ENCODE data around the gene PLEKHO2.

Gene PLEKHO2

DNA sequence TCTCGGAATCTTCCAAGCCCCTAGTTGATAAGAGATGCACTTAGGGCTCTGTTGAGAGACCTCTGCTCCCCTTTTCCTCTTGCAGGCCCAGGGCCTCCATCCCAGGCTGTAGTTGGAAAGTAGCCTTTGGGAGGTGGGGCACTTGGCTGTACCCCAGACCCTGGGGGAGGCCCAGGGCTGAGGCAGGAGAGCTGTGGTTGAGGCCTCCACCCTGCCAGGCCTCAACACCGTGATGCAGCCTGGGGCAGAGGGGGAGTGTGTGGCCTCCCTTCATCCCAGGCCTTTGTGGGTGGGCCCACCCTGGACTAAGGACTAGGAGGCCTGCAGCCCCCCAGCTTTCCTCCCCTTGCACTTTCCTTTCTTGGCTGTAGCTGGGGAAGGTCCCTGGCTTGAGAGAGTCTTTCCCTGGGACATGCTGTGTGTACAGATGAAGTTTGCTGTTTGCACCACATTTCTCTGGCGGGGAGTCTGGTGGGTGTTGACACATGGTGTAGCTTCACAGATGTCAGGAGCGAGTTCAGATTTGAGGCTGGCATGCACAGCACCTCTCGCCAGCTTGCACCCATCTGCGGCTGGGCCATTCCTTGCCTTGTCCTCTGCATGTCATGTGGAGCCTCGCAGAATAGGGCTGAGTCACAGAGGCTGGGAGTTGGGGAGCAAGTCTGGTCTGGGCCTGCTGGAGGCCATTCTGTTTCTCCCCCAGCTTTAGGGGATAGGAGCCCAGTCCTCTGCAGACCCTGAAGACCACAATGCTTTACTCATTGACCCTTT lies 13.7 kb downstream of the PLEKHO2 start:
- peak in 12 of 58 donors; percentile 16 to 41 (median 25) for DNase-seq

DNA sequence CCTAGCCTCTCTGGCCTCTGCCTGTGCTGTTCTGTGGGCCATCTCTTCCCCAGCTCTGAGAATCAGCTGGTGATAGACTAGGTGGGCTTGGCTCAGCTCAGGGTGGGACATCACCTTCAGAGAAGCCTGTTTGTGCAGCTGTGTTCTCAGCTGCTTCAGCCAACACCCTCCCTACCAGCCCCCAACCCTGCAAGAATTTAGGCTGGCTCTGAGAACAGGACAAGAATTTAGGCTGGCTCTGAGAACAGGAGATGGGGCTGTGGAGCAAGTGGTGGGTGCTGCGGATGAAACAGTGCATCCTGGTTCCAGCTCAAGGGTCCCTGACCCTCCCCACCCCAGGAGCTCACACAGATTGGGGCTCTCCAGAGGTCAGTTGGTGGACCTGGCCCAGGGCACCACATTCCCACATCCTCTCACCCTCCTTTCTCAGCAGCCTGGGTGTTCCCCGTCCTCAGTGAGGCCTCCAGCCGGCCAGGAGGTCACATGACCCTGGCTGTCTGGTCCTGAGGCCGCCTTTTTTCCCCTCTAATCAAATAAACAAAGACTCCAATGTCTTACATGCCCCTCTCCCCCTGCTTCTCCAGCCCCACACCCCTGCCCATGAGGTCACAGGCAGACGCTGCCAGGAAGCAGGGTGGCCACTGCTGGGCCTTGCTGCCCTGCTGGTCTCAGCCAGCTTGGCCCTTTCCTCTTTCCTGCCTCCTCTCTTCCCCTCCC lies 14.9 kb downstream of the PLEKHO2 start:
- DNase-seq = peak in 57 of 58 donors; percentile 22 to 96 (median 88)

DNA sequence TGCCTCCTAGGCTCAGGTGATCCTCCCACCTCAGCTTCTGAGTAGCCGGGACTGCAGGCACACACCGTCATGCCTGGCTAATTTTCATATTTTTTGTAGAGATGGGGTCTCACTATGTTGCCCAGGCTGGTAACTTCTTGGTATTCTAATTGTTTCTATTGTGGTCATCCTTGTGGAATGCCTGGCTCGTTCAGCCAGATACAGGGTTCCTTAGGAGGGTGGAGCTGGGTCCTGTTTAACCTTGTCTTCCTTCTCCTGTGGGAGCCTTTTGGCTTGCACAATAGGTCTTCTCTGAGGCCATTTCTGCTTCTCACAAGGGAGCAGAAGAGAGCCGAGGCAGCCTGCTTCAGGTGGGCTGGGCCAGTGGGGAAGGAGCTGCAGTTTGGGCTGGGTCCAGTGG lies 15.7 kb downstream of the PLEKHO2 start:
- DNase-seq = no peak

DNA sequence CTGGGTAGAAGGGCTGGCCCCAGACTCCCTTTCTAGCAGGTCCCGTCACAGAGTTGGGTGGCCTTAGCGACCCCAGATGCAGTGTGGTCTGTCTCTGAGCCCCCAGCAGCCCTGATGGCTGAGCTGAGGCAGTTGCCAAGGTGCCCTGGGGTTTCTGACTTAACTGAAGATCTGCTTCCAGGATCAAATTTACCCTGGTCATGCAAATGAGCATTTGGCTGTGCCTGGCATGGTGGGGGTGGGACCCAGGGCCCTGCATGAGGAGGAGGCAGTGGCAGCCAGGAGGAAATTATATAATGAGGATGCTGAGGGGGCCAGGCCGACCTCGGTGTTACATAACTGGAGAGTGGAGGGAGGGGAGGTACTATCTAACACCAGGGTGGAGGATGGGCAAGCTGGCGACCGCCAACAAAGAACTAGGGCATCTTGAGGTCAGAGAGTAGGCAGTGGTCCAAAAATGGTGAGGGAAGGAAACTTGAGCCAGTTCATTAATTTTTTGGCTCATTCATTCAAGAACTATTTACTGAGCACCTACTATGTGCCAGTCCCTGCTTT lies 16.4 kb downstream of the PLEKHO2 start:
- DNase-seq = peak in 26 of 58 donors; percentile 12 to 75 (median 40)

DNA sequence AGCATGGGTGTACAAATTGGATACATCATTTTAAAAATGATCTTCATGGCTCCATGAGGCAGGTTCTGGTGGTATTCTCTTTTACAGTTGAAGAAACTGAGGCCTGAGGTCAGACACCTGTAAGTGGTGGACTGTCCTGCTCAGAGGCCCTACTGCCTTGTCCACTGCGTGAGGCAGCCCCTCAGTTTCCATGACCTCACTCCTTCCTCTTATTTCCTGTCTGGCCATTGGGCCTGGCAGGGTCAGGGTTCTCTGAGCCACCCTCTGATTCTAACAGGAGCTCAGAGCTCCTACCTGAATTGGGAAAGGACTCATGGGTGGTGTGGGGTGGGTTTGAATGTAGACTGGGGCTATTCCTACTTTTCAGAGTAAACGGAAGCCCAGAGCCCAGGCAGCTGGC lies 17.5 kb downstream of the PLEKHO2 start:
- DNase-seq = no peak

DNA sequence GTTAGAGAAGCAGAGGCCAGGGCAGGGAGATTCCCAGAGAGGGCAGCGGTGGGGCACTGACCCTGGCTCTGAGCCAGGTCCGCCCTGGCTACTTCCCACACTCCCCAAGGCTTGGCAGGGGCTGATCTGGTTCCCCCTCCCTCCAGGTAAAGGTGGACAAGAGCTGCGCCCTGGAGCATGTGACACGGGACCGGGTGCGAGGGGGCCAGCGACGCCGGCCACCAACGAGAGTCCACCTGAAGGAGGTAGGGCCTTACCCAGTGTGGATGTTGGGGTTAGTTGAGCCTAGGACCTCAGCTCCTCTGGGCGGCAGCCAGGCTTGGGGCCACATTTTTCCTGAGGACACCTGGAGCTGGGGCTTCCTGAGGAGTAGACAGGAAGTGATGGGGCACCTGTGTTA lies 19.6 kb downstream of the PLEKHO2 start:
- DNase-seq = no peak

DNA sequence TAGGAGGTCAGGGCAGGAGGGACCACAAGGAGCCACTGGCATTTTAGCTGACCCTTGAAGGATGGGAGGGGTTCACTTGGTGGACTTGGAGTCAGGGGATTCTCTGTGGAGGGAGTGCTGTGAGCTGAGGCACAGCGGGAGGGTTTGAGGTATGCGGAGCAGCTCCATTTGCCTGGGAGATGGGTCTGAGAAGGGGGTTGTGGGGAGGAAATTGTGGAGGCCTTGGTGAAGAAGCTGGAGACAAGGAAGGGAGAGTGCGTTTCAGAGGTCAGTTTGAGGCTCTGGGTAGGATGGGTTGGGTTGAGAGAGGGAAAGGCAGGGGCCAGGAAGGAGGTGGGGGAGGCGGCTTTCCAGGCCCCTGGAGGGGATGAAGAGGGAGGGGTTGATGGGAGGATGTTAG lies 20.2 kb downstream of the PLEKHO2 start:
- no peak for DNase-seq

DNA sequence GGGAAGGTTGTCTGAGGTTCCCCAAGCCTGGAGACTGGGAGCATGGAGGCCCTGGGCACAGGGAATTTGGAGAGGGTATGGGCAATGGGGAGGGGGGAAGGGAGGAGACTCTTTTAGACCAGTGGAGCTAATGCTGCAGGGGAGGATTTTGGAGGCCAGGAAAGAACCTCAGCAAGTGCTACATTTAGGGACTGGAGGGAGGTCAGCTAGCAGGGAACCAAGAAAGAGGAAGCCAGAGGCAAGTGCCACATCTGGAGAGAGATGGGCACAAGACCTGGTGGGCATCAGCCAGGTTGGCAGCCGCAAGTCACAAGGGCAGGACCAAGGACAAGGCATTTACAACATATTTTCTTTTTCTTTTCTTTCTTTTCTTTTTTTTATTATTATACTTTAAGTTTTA lies 20.7 kb downstream of the PLEKHO2 start:
- no peak for DNase-seq

DNA sequence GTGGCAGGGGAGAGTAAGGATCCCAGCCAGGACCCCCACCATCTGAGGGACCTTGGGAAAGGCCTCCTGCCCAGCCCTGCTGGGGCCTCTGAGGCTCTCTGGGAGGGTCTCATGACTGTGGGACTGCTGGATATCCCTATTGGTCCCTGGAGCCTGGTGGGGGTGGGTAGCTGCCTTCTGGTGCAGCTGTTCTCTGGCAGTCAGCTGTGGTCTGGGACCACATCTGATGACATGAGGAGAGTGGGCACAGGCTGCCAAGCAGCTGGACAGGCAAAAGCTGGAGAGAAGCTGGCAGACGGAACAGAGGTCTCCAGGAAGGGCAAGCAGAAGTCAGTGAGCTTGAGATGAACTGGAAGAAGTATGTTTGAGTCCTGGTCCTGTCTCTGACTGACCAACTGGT lies 22.4 kb downstream of the PLEKHO2 start:
- DNase-seq = peak in 1 of 58 donors; percentile 26

DNA sequence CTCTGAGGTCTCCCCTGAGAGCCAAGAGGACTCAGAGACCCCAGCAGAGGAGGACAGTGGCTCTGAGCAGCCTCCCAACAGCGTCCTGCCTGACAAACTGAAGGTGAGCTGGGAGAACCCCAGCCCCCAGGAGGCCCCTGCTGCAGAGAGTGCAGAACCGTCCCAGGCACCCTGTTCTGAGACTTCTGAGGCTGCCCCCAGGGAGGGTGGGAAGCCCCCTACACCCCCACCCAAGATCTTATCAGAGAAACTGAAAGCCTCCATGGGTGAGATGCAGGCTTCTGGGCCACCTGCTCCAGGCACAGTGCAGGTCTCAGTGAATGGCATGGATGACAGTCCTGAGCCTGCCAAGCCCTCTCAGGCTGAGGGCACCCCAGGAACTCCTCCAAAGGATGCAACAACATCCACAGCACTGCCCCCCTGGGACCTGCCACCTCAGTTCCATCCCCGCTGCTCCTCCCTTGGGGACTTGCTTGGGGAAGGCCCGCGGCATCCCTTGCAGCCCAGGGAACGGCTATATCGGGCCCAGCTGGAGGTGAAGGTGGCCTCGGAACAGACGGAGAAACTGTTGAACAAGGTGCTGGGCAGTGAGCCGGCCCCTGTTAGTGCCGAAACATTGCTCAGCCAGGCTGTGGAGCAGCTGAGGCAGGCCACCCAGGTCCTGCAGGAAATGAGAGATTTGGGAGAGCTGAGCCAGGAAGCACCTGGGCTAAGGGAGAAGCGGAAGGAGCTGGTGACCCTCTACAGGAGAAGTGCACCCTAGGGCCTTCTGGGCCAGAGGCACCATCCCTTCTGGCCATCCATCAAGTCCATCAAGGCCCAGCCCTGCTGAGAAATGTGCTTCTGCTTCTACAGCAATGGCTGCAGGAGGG lies 23.6 kb downstream of the PLEKHO2 start:
- DNase-seq = no peak

DNA sequence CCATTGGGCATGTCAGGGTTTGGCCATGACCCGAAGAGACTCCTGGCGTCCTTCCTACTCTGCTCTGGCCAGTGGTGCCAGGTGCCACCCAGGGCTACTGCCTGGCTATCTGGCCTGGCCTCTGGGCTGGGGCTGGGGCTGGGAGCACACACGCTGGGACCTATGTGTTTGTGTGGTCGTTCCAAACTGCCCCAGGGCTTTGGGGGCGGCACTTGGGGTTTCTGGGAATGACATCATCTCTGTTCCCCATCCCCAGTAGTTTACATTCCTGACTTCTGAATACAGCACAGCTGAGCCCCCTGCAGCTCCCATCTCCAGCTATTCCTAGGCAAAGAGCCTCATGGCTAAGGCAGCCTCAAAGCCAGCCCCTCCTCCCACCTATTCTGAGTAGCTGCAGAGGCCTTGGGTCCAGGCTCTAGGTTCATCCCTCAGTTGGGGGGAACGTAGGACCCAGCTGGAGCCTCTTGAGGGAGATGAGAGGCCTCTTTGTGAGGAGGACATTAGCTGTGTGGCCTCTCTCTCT lies 24.3 kb downstream of the PLEKHO2 start:
- DNase-seq = peak in 19 of 58 donors; percentile 17 to 57 (median 36)

DNA sequence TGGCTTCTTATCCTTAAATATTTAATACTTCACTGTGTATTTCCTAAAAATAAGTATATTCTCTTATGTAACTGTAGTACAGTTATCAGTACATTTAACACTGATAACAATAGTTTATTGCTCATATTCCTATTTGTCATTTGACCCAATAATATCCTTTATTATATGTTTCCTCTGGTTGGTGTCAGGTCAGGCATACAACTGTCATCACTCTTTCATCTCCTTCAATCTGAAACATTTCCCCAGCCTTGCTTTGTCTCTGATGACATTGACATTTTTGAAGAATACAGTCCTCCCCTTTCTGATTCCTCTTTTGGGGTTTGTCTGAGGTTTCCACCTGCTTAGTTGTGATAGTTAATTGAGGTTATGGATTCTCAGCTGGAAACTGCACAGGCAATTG lies 27.8 kb downstream of the PLEKHO2 start:
- DNase-seq = no peak

DNA sequence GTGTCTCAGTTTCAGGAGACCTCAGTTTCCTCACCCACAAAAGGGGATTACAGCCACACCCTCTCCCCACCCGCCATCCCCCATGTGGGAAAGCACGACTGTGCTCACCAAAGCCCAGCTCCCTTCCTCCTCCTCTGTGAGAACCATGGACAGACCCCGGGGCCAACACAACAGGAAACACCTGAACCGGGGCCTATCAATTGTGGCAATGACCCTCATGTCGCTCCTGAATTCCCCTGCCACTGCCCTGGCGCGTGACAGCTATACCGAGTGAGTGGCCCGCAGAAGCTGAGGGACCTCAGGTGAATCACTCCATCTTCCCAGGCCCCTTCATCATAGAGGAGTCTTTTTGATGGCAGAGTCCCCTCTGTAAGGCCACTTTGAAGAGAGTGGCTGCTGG lies 28.6 kb downstream of the PLEKHO2 start:
- DNase-seq = no peak

DNA sequence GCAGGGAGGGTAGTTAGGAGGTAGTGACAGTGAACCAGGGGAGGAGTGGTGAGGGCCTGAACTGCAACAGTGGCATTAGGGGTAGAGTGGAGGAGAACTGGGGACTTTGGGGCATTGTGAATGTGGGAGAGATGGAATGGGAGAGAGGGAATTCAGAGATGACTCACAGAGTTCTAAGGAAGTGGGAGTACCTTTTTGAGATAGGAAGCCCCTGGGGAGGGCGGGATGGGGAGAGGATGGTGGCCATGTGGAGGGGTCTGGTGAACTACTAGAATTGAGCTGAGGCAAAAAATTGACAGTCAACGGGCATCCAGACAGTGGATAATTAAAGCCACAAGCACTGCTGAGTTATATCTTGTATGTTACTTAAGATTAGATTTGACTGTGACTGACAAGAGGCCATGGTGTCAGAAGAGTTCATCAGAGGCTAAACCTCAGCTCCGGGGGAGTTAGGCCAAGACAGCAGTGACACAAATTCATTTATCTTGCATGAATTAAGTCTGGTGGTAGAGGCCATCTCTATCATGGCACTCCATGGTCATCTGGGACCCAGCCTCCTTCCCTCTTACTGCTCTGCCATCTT lies 34.0 kb downstream of the PLEKHO2 start:
- no peak for DNase-seq

DNA sequence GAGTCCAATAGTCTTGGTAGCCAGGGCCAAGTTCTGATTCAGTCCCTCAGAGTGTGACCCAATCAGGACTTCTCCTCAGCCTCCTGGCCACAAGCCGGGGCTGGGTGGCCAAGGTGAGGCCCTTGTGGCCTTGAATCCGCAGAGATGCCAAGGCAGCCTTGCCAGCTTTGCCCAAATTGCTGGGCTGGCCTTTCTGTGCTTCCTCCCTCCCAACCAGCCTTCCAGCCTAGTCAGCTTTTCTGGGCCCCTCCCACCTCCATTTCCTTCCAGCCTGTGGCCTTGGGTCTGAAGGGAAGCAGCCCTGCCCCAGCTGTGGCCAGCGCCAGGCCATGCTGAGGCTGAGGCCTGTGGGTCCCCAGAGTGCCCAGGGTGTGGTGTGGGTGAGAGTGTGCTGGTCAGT lies 35.7 kb downstream of the PLEKHO2 start:
- peak in 44 of 58 donors; percentile 19 to 77 (median 48) for DNase-seq

DNA sequence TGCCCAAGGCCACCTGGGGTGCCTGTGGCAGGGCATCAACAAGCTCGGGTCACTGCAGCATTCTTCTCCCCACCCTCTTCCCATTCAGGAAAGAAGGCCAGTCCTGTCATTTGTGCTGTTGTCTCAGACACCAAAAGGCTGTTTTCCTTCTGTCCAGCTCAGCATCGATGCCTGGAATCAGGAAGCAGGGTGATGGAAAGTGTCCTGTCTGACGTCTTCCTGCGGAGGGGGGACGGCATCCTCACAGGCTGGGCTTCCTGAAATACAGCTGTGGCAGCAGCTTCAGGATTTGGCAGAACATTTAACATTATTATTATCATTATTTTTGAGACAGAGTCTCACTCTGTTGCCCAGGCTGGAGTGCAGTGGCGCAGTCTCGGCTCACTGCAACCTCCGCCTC lies 37.0 kb downstream of the PLEKHO2 start:
- no peak for DNase-seq

DNA sequence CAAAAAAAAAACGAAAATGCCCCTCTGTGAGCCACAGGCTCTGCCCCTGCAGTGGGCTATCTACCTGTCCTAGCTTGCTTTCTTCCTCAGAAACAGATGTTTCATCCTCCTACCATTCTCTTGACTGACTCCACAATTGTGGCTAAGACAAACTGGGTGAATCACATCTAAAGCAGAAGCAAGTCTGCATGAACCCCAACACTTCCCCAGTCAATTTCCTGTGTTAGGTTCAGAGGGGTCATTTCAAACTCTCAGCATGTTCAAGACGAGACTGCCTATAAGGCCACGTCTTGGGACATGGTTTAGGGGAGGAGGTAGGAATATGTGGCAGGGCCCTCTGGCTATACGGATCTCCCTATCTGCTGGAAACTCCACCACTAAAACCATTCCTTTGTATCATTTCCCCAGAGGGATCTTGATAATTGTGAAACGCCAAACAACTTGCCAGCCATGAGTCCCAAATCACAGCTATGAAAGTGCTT lies 41.4 kb downstream of the PLEKHO2 start:
- DNase-seq = no peak

DNA sequence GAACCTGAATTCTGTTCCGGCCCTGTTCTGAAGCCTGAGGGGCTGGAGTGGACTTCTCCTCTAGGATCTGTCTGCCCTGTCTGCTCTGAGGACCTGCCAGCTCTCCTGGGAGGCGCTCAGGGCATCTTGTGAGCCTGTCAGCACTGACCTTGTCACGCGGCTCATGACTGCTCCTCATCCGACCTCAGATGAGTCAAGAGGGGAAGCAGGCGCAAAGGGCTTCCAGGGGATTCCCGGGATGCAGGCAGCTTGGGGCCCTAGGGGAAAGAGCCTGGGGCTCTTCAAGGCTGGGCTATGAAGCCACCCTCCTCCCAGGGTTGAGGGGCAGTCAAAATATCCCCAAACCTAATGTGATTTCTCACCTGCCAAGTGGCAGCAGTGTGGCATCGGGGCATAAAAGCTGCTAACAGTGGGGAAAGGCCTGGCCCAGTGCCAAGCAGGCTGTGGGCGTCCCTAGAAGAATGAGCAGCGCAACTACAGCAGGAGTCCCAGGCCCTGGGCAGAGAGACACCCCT lies 42.3 kb downstream of the PLEKHO2 start:
- peak in 21 of 58 donors; percentile 8 to 63 (median 27) for DNase-seq

DNA sequence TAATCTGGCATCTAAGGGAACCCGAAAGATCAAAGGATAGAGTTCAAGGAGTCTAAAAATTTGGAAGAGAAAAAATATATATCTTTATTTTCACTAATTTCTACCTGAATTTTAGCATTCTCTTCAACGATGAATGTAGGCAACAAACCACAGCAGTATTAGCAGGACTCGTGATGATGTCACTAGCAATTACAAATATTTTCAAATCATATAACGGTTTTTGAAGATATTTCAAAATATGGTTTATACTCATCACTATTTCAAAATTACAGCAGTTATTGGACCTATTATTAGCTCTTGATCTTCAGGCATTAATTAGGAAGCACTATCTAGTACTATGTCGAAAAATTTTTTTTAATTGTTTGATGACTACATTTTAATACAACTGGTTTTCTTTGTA lies 43.0 kb downstream of the PLEKHO2 start:
- DNase-seq = no peak

DNA sequence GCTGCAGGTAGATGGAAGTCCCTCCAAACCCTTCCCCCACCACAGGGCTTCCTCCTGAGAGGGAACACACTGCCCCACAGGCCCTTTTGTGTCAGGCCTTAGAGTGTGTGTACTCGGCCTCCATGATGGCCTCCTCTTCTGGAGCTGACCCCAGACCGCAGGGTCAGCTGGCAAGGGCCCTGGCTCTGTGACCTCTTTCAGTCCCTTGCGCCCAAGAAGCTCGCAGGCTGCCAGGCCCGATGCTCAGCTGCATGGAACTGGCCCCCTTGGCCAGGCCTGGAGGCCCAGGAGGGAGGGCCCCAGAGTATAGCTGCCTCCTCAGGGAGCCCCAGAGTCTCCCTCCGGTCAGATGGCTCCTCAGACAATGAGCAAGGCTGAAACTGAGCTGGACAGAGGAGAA lies 46.6 kb downstream of the PLEKHO2 start:
- no peak for DNase-seq

All from anterior cingulate cortex (tissue), 58 donors.